Colon (tissue), 2 donors: Measurements from ENCODE around the gene SNX33.
"Not testable (repeated sequence)": the region's sequence is repeated elsewhere in the genome, so short reads cannot be mapped to it uniquely, and the experiment has no call there.

Experiments
- FAIRE-seq: peaks from 2 replicates; lab custom pipeline; 2012; peaks lifted over from hg19 to GRCh38; lab: Jason Lieb, UNC
- donor health status: control.
- donor health status: control.

SNX33 gene

GRCh38 chr15:75647370-75648155 is at the start of gene SNX33:
Gene SNX33, plus strand, starts transcription at chr15:75647912. Its CDS starts 1,191 bp downstream, at chr15:75649103.
- FAIRE-seq, result no peak

GRCh38 chr15:75598361-75598760 is 49.4 kb upstream of the SNX33 start:
- FAIRE-seq, result no peak

- no peak for FAIRE-seq
These were observed 48.3 kb upstream of the SNX33 start for GRCh38 chr15:75599401-75599800.

- no peak for FAIRE-seq
These were observed 41.7 kb upstream of the SNX33 start for GRCh38 chr15:75606026-75606425.

GRCh38 chr15:75606711-75607699 is 40.7 kb upstream of the SNX33 start:
- no peak for FAIRE-seq

GRCh38 chr15:75616766-75617165 is 30.9 kb upstream of the SNX33 start:
- no peak for FAIRE-seq

GRCh38 chr15:75620058-75620820 is 27.5 kb upstream of the SNX33 start:
- no peak for FAIRE-seq

GRCh38 chr15:75620841-75621391 is 26.8 kb upstream of the SNX33 start:
- FAIRE-seq, result no peak

GRCh38 chr15:75622505-75622904 is 25.2 kb upstream of the SNX33 start:
- FAIRE-seq, result no peak

- no peak for FAIRE-seq
These were observed 22.0 kb upstream of the SNX33 start, which contains the start of gene SNUPN for GRCh38 chr15:75625542-75626347. Gene SNUPN, minus strand, starts transcription at chr15:75625725. Its CDS starts 4,674 bp downstream, at chr15:75621051.

- FAIRE-seq, result no peak
These were observed 15.8 kb upstream of the SNX33 start for GRCh38 chr15:75631935-75632334.

GRCh38 chr15:75633922-75634321 is 13.8 kb upstream of the SNX33 start:
- FAIRE-seq, result not testable (repeated sequence)

- FAIRE-seq, result no peak
These were observed 11.7 kb upstream of the SNX33 start for GRCh38 chr15:75636026-75636425.

- no peak for FAIRE-seq
These were observed 10.3 kb upstream of the SNX33 start for GRCh38 chr15:75637245-75638009.

GRCh38 chr15:75639191-75639708 is 8.5 kb upstream of the SNX33 start:
- no peak for FAIRE-seq

GRCh38 chr15:75639709-75640482 is 7.8 kb upstream of the SNX33 start, which contains the start of gene IMP3:
Gene IMP3, minus strand, starts transcription at chr15:75640224. Its CDS starts 56 bp downstream, at chr15:75640168.
- FAIRE-seq, result no peak

GRCh38 chr15:75640483-75641178 is 7.1 kb upstream of the SNX33 start:
- no peak for FAIRE-seq

GRCh38 chr15:75641179-75641503 is 6.6 kb upstream of the SNX33 start:
- no peak for FAIRE-seq
